ENCODE data around the gene PDZD4.

DNA sequence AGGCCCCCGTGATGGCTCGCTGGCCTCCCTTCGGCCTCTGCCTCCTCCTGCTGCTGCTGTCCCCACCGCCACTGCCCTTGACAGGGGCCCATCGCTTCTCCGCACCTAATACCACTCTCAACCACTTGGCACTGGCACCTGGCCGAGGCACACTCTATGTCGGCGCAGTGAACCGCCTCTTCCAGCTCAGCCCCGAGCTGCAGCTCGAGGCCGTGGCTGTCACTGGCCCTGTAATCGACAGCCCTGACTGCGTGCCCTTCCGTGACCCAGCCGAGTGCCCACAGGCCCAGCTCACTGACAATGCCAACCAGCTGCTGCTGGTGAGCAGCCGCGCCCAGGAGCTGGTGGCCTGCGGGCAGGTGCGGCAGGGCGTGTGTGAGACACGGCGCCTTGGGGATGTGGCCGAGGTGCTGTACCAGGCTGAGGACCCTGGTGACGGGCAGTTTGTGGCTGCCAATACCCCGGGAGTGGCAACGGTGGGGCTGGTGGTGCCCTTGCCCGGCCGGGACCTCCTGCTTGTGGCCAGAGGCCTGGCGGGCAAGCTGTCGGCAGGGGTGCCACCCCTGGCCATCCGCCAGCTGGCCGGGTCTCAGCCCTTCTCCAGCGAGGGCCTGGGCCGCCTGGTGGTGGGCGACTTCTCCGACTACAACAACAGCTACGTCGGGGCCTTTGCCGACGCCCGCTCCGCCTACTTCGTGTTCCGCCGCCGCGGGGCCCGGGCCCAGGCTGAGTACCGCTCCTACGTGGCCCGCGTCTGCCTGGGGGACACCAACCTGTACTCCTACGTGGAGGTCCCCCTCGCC lies 63.3 kb downstream of the PDZD4 start:
- no peak for TF ChIP-seq SP1 (IDR thresholded peaks at IDR 0.05)
- TF ChIP-seq BHLHE40 (IDR thresholded peaks at IDR 0.05; ENCODE audit: borderline replicate concordance): no peak
- no peak for TF ChIP-seq TARDBP (IDR thresholded peaks at IDR 0.05)
- TF ChIP-seq ZNF384 (IDR thresholded peaks at IDR 0.05): no peak
- no peak for TF ChIP-seq FOXA1 (IDR thresholded peaks at IDR 0.05)
- no peak for TF ChIP-seq FOXM1 (IDR thresholded peaks at IDR 0.05; ENCODE audit: borderline replicate concordance)
- TF ChIP-seq NFRKB (IDR thresholded peaks at IDR 0.05): no peak
- TF ChIP-seq ARNT (IDR thresholded peaks at IDR 0.05): no peak
